ENCODE results near the gene ACOXL.

- TF ChIP-seq, protein P1, sequence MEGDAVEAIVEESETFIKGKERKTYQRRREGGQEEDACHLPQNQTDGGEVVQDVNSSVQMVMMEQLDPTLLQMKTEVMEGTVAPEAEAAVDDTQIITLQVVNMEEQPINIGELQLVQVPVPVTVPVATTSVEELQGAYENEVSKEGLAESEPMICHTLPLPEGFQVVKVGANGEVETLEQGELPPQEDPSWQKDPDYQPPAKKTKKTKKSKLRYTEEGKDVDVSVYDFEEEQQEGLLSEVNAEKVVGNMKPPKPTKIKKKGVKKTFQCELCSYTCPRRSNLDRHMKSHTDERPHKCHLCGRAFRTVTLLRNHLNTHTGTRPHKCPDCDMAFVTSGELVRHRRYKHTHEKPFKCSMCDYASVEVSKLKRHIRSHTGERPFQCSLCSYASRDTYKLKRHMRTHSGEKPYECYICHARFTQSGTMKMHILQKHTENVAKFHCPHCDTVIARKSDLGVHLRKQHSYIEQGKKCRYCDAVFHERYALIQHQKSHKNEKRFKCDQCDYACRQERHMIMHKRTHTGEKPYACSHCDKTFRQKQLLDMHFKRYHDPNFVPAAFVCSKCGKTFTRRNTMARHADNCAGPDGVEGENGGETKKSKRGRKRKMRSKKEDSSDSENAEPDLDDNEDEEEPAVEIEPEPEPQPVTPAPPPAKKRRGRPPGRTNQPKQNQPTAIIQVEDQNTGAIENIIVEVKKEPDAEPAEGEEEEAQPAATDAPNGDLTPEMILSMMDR (IDR thresholded peaks at IDR 0.05), result no peak
- TF ChIP-seq POLR2A (IDR thresholded peaks at IDR 0.05), result no peak
Measured at GRCh38 chr2:110959198-110959597, 226.8 kb downstream of the ACOXL start.
